Esophagus squamous epithelium (tissue), 4 donors: ENCODE data around the gene UBLCP1.
A peak's percentile ranks its signal among the peaks of the same experiment; 100 is the strongest.

Experiments used
- POLR2A ChIP-seq, 4 donors: fragments of 450-650 bp; IDR thresholded peaks; one replicate each; pipeline ENCODE4 v1.6.1; 2017; ENCODE audit warnings: antibody characterized with exemption in 4 of 4, mild to moderate bottlenecking in 4 of 4, moderate library complexity in 3 of 4
- TF ChIP-seq, protein P1 (sequence below), 6 experiments: fragments of 450-650 bp in 4 of 6; fragments of 200-600 bp in 2 of 6; sonication (generic) in 2 of 6; IDR thresholded peaks; one replicate each; pipeline ENCODE4 v1.5.1; 2016 to 2019; ENCODE audit warnings: antibody characterized with exemption in 6 of 6, mild to moderate bottlenecking in 4 of 6, moderate library complexity in 4 of 6

DNA sequence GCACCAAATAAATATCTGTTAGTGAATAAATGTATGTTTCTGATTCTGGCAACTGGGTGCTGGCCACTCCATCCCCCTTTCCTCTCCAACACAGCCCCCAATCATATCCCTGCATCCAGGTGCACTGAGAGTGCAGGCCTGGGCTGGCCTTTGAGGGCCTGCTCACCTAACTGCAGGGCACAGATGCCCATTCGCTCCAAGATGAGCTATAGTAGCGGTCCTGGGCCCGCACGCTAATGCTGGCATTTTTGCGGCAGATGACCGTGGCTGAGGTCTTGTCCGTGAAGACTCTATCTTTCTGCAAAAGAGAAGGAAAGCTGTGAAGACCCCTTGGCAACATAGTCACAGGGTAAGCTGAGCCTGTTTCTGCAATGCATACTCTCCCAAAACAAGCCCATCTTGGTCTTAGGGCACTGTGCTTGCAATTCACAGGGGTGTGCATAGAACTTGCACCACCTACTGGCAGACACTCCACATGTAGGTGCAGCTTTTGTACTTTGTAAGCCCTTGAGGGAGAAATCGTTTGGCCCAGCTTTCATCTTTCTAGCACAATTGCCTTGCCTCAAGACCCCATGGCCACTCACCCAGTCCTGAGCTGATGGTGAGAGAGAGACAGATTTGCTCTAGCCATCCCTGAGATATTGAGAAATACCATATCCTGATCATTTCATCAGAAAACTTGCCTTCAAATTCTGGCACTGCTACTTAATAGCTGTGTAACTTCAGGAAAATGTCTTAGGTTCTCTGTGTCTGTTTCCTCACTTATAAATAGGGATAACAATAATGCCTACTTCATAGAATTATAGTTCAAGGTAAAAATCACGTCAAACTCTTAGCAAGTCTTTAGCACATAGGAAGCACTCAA lies 53.7 kb downstream of the UBLCP1 start:
- no peak for TF ChIP-seq POLR2A (IDR thresholded peaks at IDR 0.05)
- TF ChIP-seq, protein P1, sequence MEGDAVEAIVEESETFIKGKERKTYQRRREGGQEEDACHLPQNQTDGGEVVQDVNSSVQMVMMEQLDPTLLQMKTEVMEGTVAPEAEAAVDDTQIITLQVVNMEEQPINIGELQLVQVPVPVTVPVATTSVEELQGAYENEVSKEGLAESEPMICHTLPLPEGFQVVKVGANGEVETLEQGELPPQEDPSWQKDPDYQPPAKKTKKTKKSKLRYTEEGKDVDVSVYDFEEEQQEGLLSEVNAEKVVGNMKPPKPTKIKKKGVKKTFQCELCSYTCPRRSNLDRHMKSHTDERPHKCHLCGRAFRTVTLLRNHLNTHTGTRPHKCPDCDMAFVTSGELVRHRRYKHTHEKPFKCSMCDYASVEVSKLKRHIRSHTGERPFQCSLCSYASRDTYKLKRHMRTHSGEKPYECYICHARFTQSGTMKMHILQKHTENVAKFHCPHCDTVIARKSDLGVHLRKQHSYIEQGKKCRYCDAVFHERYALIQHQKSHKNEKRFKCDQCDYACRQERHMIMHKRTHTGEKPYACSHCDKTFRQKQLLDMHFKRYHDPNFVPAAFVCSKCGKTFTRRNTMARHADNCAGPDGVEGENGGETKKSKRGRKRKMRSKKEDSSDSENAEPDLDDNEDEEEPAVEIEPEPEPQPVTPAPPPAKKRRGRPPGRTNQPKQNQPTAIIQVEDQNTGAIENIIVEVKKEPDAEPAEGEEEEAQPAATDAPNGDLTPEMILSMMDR (IDR thresholded peaks at IDR 0.05) = peak in 5 of 6 experiments; percentile 50 to 71 (median 55)
